ENCODE data around the gene TIGD6. TPM values are rescaled to one million over a fixed set of nuclear protein-coding genes. Genes with fewer than 3 reads are reported as not detected.

The TIGD6 gene
- total and polyA plus RNA-seq, 4 donors: 2.1 to 4.2 (median 3.7) TPM

DNA sequence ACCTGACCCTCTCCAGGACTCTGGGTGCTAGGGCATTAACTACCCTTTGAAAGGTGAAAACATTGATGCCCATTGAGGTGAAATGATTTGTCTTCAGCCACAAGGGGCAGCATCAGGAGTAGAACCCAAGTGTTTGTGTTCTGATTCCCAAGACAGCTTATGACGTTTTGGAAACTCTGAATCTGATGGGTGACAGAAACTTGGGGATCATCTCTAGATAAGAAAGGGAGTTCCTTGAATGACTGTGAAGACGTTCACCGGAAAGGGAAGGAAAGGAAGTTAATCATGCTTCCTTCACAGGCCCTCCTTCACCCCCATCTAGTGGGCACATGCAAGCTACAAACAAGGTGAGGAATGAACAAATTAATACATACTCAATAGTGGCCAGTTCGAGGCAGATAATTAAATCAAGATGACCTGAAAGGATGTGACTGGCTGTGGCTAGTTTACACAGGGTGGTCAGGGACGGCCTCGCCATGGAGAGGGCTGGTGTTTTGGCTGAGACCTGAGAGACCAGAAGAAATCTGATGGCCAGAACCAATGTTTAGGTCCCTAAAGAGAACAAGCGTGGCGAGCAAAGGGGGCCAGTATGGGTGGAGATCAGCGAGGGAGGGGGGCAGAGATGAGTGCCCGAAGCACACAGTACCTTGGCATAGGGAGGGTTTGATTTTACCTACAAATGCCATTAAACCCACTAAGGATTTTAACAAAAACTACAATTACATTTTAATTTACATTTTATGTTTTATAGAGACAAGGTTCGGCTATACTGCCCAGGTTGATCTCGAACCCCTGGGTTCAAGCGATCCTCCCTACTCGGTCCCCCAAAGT, 40.8 kb downstream of the TIGD6 start:
- WGBS, 2 donors: 28 to 41% methylated on average over 14 of the region's 14 CpGs
- H3K27me3 ChIP-seq (ENCODE audit: control insufficient read depth in 1 of 2, insufficient read depth in 2 of 2, low read length in 1 of 2): no peaks in the 10 kb centered on the region
- no peaks in the 10 kb centered on the region for H3K36me3 ChIP-seq (ENCODE audit: control insufficient read depth in 1 of 2, insufficient read depth in 2 of 2, low read length in 1 of 2)
- ATAC-seq (ENCODE audit: low FRiP score): no peak
- H3K4me1 ChIP-seq (ENCODE audit: control insufficient read depth in 1 of 2, insufficient read depth in 2 of 2, low read length in 2 of 2): no peaks in the 10 kb centered on the region
- intact Hi-C loops (cut with DNase I): loop anchor here (2.0 to 10.0 kb wide), 4 partner anchors 42 to 785 kb away; no protein-coding TSS in a partner anchor
- no peaks in the 10 kb centered on the region for H3K9me3 ChIP-seq (ENCODE audit: control insufficient read depth, low read length)
- no peak for DNase-seq
- peak overlapping the region; percentile 49 to 64 for H3K27ac ChIP-seq (ENCODE audit: low read depth in 1 of 2, low read length in 2 of 2)
- peak overlapping the region; percentile 44 to 47 for H3K4me3 ChIP-seq (ENCODE audit: low read length in 2 of 2)

DNA sequence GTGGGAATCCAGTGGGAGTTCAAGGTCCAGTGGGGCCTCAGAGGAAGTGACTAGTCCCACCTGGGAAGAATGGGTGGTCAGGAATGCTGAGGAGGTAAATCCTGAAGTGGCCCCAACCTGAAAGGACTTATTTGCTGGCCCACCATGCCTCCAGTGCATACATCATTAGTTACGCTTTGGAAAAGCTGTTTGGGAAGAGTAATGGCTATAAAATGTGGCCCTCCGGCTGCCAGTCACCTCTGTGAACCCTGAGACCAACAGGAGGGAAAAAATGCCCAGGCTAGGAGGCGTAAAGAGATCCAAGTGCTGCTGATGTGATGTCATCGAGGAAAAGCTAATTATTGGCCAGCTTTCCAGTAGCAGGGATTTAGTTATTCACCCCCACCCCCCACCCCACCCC, 42.6 kb downstream of the TIGD6 start:
- DNase-seq (no peak), ATAC-seq (ENCODE audit: low FRiP score) (no peak)
- H3K4me3 ChIP-seq (ENCODE audit: low read length in 2 of 2): no peak overlapping the region
- H3K27ac ChIP-seq (ENCODE audit: low read depth in 1 of 2, low read length in 2 of 2): no peak overlapping the region
- intact Hi-C loops (cut with DNase I): loop anchor here in 1 of 2 donors (5.0 kb wide), 1 partner anchor 41 kb away; no protein-coding TSS in a partner anchor
- H3K4me1 ChIP-seq (ENCODE audit: control insufficient read depth in 1 of 2, insufficient read depth in 2 of 2, low read length in 2 of 2): no peaks in the 10 kb centered on the region
- no peaks in the 10 kb centered on the region for H3K9me3 ChIP-seq (ENCODE audit: control insufficient read depth, low read length)
- H3K27me3 ChIP-seq (ENCODE audit: control insufficient read depth in 1 of 2, insufficient read depth in 2 of 2, low read length in 1 of 2): no peaks in the 10 kb centered on the region
- 91% methylated on average over 4 of the region's 4 CpGs for WGBS, 2 donors
- H3K36me3 ChIP-seq (ENCODE audit: control insufficient read depth in 1 of 2, insufficient read depth in 2 of 2, low read length in 1 of 2): no peaks in the 10 kb centered on the region

DNA sequence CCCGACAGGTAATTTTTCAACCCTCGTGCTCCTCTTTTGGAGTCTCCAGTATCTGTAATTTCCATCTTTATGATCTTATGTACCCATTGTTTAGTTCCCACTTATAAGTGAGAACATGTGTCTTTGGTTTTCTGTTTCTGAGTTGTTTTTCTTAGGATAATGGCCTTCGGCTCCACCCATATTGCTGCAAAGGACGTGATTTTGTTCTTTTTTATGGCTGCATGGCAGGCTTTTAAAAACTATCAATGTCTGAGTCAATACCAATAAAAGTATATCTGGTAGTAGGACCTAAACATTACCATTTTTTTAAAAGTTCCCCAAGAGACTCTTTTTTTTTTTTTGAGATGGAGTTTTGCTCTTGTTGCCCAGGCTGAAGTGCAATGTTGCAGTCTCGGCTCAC, 43.8 kb downstream of the TIGD6 start:
- no peaks in the 10 kb centered on the region for H3K4me1 ChIP-seq (ENCODE audit: control insufficient read depth in 1 of 2, insufficient read depth in 2 of 2, low read length in 2 of 2)
- no peak for DNase-seq
- no peak overlapping the region for H3K4me3 ChIP-seq (ENCODE audit: low read length in 2 of 2)
- H3K36me3 ChIP-seq (ENCODE audit: control insufficient read depth in 1 of 2, insufficient read depth in 2 of 2, low read length in 1 of 2): no peaks in the 10 kb centered on the region
- H3K9me3 ChIP-seq (ENCODE audit: control insufficient read depth, low read length): no peaks in the 10 kb centered on the region
- no peaks in the 10 kb centered on the region for H3K27me3 ChIP-seq (ENCODE audit: control insufficient read depth in 1 of 2, insufficient read depth in 2 of 2, low read length in 1 of 2)
- ATAC-seq (ENCODE audit: low FRiP score): no peak
- no peak overlapping the region for H3K27ac ChIP-seq (ENCODE audit: low read depth in 1 of 2, low read length in 2 of 2)
- WGBS, 2 donors: 72 to 75% methylated on average over 5 of the region's 5 CpGs
- intact Hi-C loops (cut with DNase I): loop anchor here in 1 of 2 donors (5.0 kb wide), 1 partner anchor 39 kb away; no protein-coding TSS in a partner anchor

DNA sequence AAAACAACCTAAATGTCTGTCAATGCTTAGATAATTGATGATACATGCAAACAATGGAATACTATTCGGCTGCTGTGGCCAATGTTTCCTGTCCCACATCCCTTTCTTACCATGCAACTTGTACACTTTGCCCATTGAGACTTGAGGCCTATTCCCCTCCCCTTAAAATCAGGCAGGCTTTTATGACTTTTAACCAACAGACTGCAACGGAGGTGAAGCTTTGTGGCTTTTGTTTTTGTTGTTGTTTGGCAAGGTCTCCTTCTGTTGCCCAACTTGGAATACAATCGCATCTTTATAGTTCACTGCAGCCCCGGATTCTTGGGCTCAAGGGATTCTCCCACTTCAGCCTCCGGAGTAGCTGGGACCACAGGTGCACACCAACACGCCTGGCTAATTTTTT, 45.7 kb downstream of the TIGD6 start:
- no peak overlapping the region for H3K27ac ChIP-seq (ENCODE audit: low read depth in 1 of 2, low read length in 2 of 2)
- DNase-seq (no peak), ATAC-seq (ENCODE audit: low FRiP score) (no peak)
- H3K36me3 ChIP-seq (ENCODE audit: control insufficient read depth in 1 of 2, insufficient read depth in 2 of 2, low read length in 1 of 2): no peaks in the 10 kb centered on the region
- no peaks in the 10 kb centered on the region for H3K4me1 ChIP-seq (ENCODE audit: control insufficient read depth in 1 of 2, insufficient read depth in 2 of 2, low read length in 2 of 2)
- intact Hi-C loops (cut with DNase I): loop anchor here in 1 of 2 donors (5.0 kb wide), 1 partner anchor 37 kb away; no protein-coding TSS in a partner anchor
- no peaks in the 10 kb centered on the region for H3K9me3 ChIP-seq (ENCODE audit: control insufficient read depth, low read length)
- H3K4me3 ChIP-seq (ENCODE audit: low read length in 2 of 2): no peak overlapping the region
- H3K27me3 ChIP-seq (ENCODE audit: control insufficient read depth in 1 of 2, insufficient read depth in 2 of 2, low read length in 1 of 2): no peaks in the 10 kb centered on the region
- 93% methylated on average over 6 of the region's 6 CpGs for WGBS, 2 donors

DNA sequence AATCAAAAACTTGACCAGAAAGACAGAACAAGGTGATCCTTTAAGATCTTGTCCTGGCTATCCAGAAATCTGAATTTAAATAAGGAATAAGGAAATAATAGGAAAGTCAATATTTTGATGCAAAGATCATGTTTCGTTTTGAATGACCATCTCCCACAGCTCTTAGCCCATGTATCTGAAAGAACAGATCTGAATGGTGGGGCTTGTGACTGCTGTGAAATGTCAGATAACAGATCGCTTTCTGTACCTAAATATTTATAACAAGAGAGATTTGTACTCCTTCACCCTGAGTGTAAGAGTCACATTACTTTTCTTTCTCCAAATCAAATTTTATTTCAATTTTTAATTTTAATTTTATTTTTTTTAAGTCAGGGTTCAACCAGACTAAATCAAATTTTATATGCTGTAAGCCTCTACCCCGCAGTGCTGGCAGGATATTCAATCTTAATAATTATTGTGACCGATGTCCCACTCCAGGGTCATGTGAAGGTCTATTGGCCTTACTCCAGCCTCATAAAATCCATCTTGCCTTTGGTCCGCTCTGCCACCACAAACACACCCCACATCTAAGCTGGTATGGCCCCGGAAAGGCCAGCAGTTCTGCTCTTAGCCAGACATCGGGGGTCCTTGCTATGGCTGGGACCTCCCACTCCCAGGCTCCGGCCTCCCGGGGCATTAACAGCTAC, 46.9 kb downstream of the TIGD6 start:
- 88 to 91% methylated on average over 9 of the region's 9 CpGs for WGBS, 2 donors
- H3K4me1 ChIP-seq (ENCODE audit: control insufficient read depth in 1 of 2, insufficient read depth in 2 of 2, low read length in 2 of 2): no peaks in the 10 kb centered on the region

DNA sequence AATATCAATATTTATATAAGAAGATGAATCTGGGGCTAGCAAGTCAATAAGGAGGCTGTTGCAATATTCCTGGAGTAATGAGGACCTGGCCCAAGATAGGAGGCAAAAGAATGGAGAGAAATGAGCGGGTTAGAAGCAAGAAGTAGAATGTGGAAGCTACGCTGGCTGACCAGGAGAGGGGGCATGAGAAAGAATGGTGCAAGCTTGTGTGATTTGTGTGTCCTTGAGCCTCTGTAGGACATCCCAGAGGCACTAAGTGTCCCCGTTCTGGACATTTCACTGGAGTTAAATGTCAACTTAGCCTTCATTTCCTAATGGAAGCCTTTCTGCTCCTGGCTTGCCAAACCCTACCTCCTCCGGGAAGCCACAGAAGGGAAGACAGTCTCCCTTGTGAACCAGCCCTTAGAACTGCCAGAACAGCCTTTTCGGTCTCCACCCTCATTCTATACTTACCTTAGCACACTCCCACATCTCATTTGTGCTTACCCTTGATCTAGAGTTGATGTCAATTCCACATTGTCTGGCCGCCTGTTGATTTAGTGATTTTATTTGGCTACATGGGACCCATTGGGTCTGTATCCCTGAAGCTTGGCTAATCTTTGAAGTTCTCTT, 49.2 kb downstream of the TIGD6 start:
- H3K9me3 ChIP-seq (ENCODE audit: control insufficient read depth, low read length): no peaks in the 10 kb centered on the region
- WGBS, 2 donors: 85 to 96% methylated on average over 6 of the region's 6 CpGs
- no peaks in the 10 kb centered on the region for H3K4me1 ChIP-seq (ENCODE audit: control insufficient read depth in 1 of 2, insufficient read depth in 2 of 2, low read length in 2 of 2)
- ATAC-seq (ENCODE audit: low FRiP score) (no peak), DNase-seq (no peak)
- no peaks in the 10 kb centered on the region for H3K27me3 ChIP-seq (ENCODE audit: control insufficient read depth in 1 of 2, insufficient read depth in 2 of 2, low read length in 1 of 2)
- intact Hi-C loops (cut with DNase I): no loop called here
- H3K36me3 ChIP-seq (ENCODE audit: control insufficient read depth in 1 of 2, insufficient read depth in 2 of 2, low read length in 1 of 2): no peaks in the 10 kb centered on the region
- no peak overlapping the region for H3K27ac ChIP-seq (ENCODE audit: low read depth in 1 of 2, low read length in 2 of 2)
- H3K4me3 ChIP-seq (ENCODE audit: low read length in 2 of 2): no peak overlapping the region

More for the DNA sequence above, 46.9 kb downstream of the TIGD6 start:
- no peaks in the 10 kb centered on the region for H3K27me3 ChIP-seq (ENCODE audit: control insufficient read depth in 1 of 2, insufficient read depth in 2 of 2, low read length in 1 of 2)
- H3K27ac ChIP-seq (ENCODE audit: low read depth in 1 of 2, low read length in 2 of 2): no peak overlapping the region
- H3K36me3 ChIP-seq (ENCODE audit: control insufficient read depth in 1 of 2, insufficient read depth in 2 of 2, low read length in 1 of 2): no peaks in the 10 kb centered on the region
- DNase-seq (no peak), ATAC-seq (ENCODE audit: low FRiP score) (no peak)
- H3K9me3 ChIP-seq (ENCODE audit: control insufficient read depth, low read length): no peaks in the 10 kb centered on the region
- intact Hi-C loops (cut with DNase I): no loop called here
- H3K4me3 ChIP-seq (ENCODE audit: low read length in 2 of 2): no peak overlapping the region

DNA sequence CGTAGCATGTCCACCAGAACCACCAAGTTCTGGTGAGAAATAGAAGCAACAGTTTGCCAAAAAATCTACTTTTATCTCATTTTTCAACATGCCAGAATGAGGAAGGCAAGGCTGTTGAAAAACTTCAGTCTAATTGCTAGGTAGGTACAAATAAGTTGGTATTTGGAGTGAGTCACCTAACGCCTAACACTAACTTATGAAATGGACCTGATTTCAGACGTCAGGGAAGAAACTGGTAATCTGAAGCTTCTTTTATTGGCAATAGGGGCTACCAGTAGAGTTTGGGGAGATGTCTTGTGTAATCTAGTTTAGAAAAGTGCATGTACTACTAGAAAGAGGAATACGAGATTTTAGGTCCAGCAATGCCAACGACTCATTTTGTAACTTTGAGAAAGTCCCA, 51.5 kb downstream of the TIGD6 start:
- H3K27ac ChIP-seq (ENCODE audit: low read depth in 1 of 2, low read length in 2 of 2): no peak overlapping the region
- no peak for ATAC-seq (ENCODE audit: low FRiP score)
- H3K36me3 ChIP-seq (ENCODE audit: control insufficient read depth in 1 of 2, insufficient read depth in 2 of 2, low read length in 1 of 2): no peaks in the 10 kb centered on the region
- H3K27me3 ChIP-seq (ENCODE audit: control insufficient read depth in 1 of 2, insufficient read depth in 2 of 2, low read length in 1 of 2): no peaks in the 10 kb centered on the region
- no peak for DNase-seq
- intact Hi-C loops (cut with DNase I): no loop called here
- 88 to 92% methylated on average over 5 of the region's 5 CpGs for WGBS, 2 donors
- H3K4me1 ChIP-seq (ENCODE audit: control insufficient read depth in 1 of 2, insufficient read depth in 2 of 2, low read length in 2 of 2): no peaks in the 10 kb centered on the region
- H3K4me3 ChIP-seq (ENCODE audit: low read length in 2 of 2): no peak overlapping the region
- no peaks in the 10 kb centered on the region for H3K9me3 ChIP-seq (ENCODE audit: control insufficient read depth, low read length)

DNA sequence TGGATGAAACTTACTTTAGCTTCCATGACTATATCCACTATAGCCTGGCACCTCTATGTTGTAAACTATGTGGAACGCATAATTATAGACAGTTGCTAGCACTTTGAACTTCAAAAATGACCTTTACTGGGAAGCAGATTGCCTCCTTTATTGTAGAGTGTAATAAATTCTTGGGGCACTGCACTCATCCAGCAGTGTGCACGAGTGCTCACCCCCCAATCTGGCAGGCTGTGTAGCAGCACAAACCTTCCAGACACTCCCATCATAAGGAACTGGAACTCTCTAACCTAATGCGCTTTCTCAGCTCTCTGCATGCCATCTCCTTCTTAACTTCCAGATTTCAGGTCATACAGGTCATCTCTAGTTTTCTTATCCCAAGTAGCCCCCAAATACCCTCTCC, 54.3 kb downstream of the TIGD6 start:
- Histone ChIP-seq H3K36me3 (ENCODE audit: control insufficient read depth in 1 of 2, insufficient read depth in 2 of 2, low read length in 1 of 2) (no peaks in the 10 kb centered on the region), H3K9me3 (ENCODE audit: control insufficient read depth, low read length) (no peaks in the 10 kb centered on the region), H3K4me1 (ENCODE audit: control insufficient read depth in 1 of 2, insufficient read depth in 2 of 2, low read length in 2 of 2) (no peaks in the 10 kb centered on the region), H3K27ac (ENCODE audit: low read depth in 1 of 2, low read length in 2 of 2) (no peak overlapping the region), H3K27me3 (ENCODE audit: control insufficient read depth in 1 of 2, insufficient read depth in 2 of 2, low read length in 1 of 2) (no peaks in the 10 kb centered on the region), H3K4me3 (ENCODE audit: low read length in 2 of 2) (no peak overlapping the region)
- WGBS, 2 donors: 92 to 93% methylated on average over 3 of the region's 3 CpGs
- ATAC-seq (ENCODE audit: low FRiP score) (no peak), DNase-seq (no peak)
- intact Hi-C loops (cut with DNase I): no loop called here
